ENCODE measurements around the gene BRD2.
A peak's percentile ranks its signal among the peaks of the same experiment; 100 is the strongest.

The BRD2 gene

DNA sequence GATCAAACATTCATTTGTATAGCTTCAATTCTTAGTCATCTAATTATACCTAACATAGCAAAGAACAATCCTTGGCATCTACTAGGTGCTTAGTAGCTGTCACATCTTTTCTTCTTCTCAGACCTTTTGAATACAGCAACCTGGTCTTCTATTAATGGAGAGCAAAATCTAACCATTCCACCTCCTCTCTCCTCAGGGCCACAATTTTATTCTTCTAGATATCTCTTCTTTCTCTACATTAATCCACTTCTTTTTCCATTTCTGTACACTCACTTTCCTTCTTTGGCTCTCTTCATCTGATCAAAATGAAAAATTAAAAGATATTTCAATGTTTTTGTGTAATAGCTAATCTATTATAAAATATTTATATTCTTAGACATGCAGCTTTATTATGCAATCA lies 50.0 kb downstream of the BRD2 start:
- no peak for DNase-seq (ENCODE audit: low read depth)
- TF ChIP-seq, protein P1, sequence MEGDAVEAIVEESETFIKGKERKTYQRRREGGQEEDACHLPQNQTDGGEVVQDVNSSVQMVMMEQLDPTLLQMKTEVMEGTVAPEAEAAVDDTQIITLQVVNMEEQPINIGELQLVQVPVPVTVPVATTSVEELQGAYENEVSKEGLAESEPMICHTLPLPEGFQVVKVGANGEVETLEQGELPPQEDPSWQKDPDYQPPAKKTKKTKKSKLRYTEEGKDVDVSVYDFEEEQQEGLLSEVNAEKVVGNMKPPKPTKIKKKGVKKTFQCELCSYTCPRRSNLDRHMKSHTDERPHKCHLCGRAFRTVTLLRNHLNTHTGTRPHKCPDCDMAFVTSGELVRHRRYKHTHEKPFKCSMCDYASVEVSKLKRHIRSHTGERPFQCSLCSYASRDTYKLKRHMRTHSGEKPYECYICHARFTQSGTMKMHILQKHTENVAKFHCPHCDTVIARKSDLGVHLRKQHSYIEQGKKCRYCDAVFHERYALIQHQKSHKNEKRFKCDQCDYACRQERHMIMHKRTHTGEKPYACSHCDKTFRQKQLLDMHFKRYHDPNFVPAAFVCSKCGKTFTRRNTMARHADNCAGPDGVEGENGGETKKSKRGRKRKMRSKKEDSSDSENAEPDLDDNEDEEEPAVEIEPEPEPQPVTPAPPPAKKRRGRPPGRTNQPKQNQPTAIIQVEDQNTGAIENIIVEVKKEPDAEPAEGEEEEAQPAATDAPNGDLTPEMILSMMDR (IDR thresholded peaks at IDR 0.05; ENCODE audit: control insufficient read depth, insufficient read depth, low read depth, low read length, missing control alignments), result no peak
- H3K4me3 ChIP-seq (ENCODE audit: control insufficient read depth, low read depth, low read length), result no peak overlapping the region

DNA sequence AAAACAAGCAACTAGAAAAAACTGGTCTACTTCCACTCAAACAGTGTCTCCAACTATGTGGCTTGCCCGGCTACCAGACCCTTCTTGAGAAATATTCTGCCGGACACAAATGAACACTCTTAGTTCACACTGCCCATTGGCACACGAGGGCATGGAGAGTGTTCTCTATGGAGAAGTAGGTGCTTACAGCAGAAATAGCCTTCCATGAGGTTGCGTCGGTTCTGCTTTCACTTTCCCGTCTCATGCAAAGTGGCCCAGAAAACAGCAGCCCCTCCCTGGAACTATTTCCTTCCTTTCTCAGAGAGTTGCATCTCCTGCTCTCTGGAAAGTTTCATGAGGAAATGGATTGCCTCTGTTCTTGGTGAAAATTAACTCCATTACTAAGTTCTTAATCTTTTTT lies 50.5 kb downstream of the BRD2 start:
- TF ChIP-seq, protein P1 (IDR thresholded peaks at IDR 0.05; ENCODE audit: control insufficient read depth, insufficient read depth, low read depth, low read length, missing control alignments), result no peak
- DNase-seq (ENCODE audit: low read depth), result peak; percentile 10
- peak overlapping the region; percentile 7; the same call in 1 of the 2 replicates for H3K4me3 ChIP-seq (ENCODE audit: control insufficient read depth, low read depth, low read length)

DNA sequence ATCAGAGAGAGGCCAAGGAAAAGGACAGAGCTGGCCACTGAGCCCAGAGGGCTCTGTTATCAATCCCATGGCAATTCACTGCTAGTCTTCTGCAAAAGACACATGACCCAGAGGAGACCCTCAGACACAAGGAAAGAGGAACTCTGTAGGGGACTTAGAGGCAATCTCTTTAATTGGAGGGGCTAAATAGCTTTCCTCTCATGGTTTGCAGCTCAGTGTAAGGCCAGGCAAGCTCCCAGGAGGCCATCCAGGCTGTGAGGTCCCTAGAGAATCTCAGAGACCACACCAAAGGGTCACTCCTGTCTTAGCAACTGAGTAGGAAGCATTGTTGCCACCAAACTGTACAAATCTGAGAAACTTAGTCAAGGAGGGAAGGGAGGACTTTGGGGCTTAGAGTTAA lies 51.0 kb downstream of the BRD2 start:
- TF ChIP-seq, protein P1 (IDR thresholded peaks at IDR 0.05; ENCODE audit: control insufficient read depth, insufficient read depth, low read depth, low read length, missing control alignments), result no peak
- no peak overlapping the region for H3K4me3 ChIP-seq (ENCODE audit: control insufficient read depth, low read depth, low read length)

DNA sequence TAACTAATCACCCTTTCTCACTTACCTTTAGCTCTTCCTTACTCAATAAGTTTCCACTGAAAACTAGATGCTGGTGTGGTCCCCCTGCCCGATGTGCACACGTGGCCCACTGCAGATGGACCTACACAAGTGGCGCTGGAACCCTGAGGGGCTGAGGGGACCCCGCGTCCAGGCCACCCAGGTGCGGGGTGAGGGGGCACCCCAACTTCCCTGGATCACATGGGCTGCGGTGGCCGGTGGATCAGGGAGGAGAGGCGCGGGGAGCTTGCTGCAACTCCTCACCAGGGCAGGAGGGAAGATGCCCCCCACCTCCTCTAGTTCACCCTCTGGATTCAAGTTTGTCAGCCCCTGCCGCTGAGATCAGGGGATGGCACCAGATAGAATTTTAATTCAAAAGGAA lies 53.5 kb downstream of the BRD2 start:
- TF ChIP-seq, protein P1 (IDR thresholded peaks at IDR 0.05; ENCODE audit: control insufficient read depth, insufficient read depth, low read depth, low read length, missing control alignments), result no peak
- DNase-seq (ENCODE audit: low read depth), result no peak
- no peak overlapping the region for H3K4me3 ChIP-seq (ENCODE audit: control insufficient read depth, low read depth, low read length)

More for the DNA sequence above, 51.0 kb downstream of the BRD2 start:
- no peak for DNase-seq (ENCODE audit: low read depth)

DNA sequence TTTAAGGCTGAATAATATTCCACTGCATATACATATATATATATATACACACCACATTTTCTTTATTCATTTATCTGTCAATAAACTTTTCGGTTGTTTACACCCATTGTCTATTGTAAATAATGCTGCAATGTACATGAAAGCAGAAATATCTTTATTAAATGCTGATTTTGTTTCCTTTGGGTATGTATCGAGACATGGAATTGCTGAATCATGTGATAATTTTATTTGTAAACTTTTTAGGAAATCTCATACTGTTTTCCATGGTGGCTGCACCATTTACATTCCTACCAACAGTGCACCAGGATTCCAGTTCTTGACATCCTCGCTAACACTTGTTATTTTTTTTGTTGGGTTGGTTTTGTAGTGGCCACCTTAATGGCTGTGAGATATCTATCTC lies 55.1 kb downstream of the BRD2 start:
- no peak overlapping the region for H3K4me3 ChIP-seq (ENCODE audit: control insufficient read depth, low read depth, low read length)
- no peak for DNase-seq (ENCODE audit: low read depth)
- TF ChIP-seq, protein P1 (IDR thresholded peaks at IDR 0.05; ENCODE audit: control insufficient read depth, insufficient read depth, low read depth, low read length, missing control alignments), result no peak

DNA sequence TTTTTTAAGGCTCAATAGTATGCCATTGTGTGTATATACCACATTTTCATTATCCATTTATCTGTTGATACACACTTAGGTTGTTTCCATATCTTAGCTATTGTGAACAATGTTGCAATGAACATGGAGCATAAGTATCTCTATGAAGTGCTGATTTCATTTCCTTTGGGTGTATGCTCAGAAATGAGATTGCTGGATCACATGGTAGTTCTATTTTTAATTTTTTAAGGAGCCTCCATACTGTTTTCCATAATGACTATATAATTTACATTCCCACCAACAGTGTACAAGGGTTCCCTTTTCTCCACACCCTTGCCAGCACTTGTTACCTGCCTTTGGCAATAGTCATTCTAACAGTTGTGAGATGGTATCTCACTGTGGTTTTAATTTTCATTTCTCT lies 56.1 kb downstream of the BRD2 start:
- TF ChIP-seq, protein P1 (IDR thresholded peaks at IDR 0.05; ENCODE audit: control insufficient read depth, insufficient read depth, low read depth, low read length, missing control alignments), result no peak
- no peak overlapping the region for H3K4me3 ChIP-seq (ENCODE audit: control insufficient read depth, low read depth, low read length)
- no peak for DNase-seq (ENCODE audit: low read depth)
